IMR-90 (cell line): ENCODE data around the gene PHLDA2. TPM values are rescaled to one million over a fixed set of nuclear protein-coding genes. Genes with fewer than 3 reads are reported as not detected.

Source experiments
- ATAC-seq: fragments of 200-7000 bp; cut with Tn5 transposase; 2 replicates; pipeline ENCODE4 v1.9.1; 2020; ENCODE audit warnings: low read depth, mild to moderate bottlenecking, moderate library complexity
- BruUV-seq: library from RNA; stranded (reverse); fragments of 400-500 nt; replicated peaks from 2 replicates; lab custom pipeline; 2021; lab: Mats Ljungman, UMichigan
- CTCF ChIA-PET: fragments of 300-600 bp; formaldehyde crosslinking; extraction: SDS; loops from one replicate; lab custom pipeline; 2021; ENCODE audit warnings: antibody characterized with exemption; lab: Yijun Ruan, JAX
- POLR2A ChIA-PET: fragments of 300-600 bp; sonication (Branson Sonifier 250); formaldehyde crosslinking; loops from one replicate; lab custom pipeline; 2022; ENCODE audit warnings: antibody characterized with exemption; ENCODE audit not compliant: unreplicated experiment; lab: Charles Lee
- DNase-seq: peaks from one replicate; pipeline ENCODE4 v3.0.0; 2013
- H2AFZ ChIP-seq: replicated peaks from 2 replicates; pipeline ENCODE3; 2013; ENCODE audit warnings: low read length, mild to moderate bottlenecking; ENCODE audit not compliant: poor library complexity
- H2AK5ac ChIP-seq: 2 replicates; pipeline ENCODE4 v1.6.1; 2013; ENCODE audit warnings: low read depth, low read length, inconsistent platforms
- H2AK9ac ChIP-seq: replicated peaks from 2 replicates; pipeline ENCODE3; 2013; ENCODE audit warnings: mild to moderate bottlenecking, low read depth, low read length, moderate library complexity; ENCODE audit not compliant: poor library complexity
- H2BK120ac ChIP-seq: 2 replicates; pipeline ENCODE4 v1.6.1; 2013; ENCODE audit warnings: low read depth, low read length, inconsistent platforms
- H2BK15ac ChIP-seq: 3 replicates; pipeline ENCODE4 v1.6.1; 2013; ENCODE audit warnings: low read depth, low read length, inconsistent platforms
- H2BK20ac ChIP-seq: 2 replicates; pipeline ENCODE4 v1.6.1; 2013; ENCODE audit warnings: low read depth, mild to moderate bottlenecking, inconsistent platforms, low read length, moderate library complexity
- H2BK5ac ChIP-seq: 2 replicates; pipeline ENCODE4 v1.6.1; 2013; ENCODE audit warnings: mild to moderate bottlenecking, low read depth, low read length, inconsistent platforms; ENCODE audit not compliant: poor library complexity, severe bottlenecking
- H3K14ac ChIP-seq: replicated peaks from 2 replicates; pipeline ENCODE4 v1.6.1; 2013; ENCODE audit warnings: low read depth, low read length, inconsistent platforms
- H3K18ac ChIP-seq: 2 replicates; pipeline ENCODE4 v1.6.1; 2013; ENCODE audit warnings: low read depth, low read length, control low read depth
- H3K23ac ChIP-seq: 2 replicates; pipeline ENCODE4 v1.6.1; 2013; ENCODE audit warnings: low read depth, low read length, inconsistent platforms
- H3K27ac ChIP-seq: 2 replicates; pipeline ENCODE4 v1.5.1; 2013; ENCODE audit warnings: mild to moderate bottlenecking, control low read depth, low read length; ENCODE audit not compliant: insufficient read depth
- H3K27me3 ChIP-seq: 2 replicates; pipeline ENCODE4 v1.6.1; 2013; ENCODE audit warnings: low read length; ENCODE audit not compliant: control insufficient read depth, insufficient read depth
- H3K36me3 ChIP-seq: 2 replicates; pipeline ENCODE4 v1.6.1; 2013; ENCODE audit warnings: low read length, mixed read lengths; ENCODE audit not compliant: control insufficient read depth, insufficient read depth
- H3K4ac ChIP-seq: 2 replicates; pipeline ENCODE4 v1.6.1; 2013; ENCODE audit warnings: low read depth, low read length, inconsistent platforms
- H3K4me1 ChIP-seq: 2 replicates; pipeline ENCODE4 v1.6.1; 2013; ENCODE audit warnings: low read length, mixed read lengths; ENCODE audit not compliant: control insufficient read depth, insufficient read depth
- H3K4me2 ChIP-seq: 2 replicates; pipeline ENCODE4 v1.6.1; 2013; ENCODE audit warnings: low read depth, mild to moderate bottlenecking, control low read depth, low read length, moderate library complexity
- H3K4me3 ChIP-seq: 2 replicates; pipeline ENCODE4 v1.5.1; 2013; ENCODE audit warnings: low read depth, mild to moderate bottlenecking, control low read depth, low read length, moderate library complexity; ENCODE audit not compliant: insufficient read depth
- H3K56ac ChIP-seq: 2 replicates; pipeline ENCODE4 v1.6.1; 2013; ENCODE audit warnings: low read length, inconsistent platforms; ENCODE audit not compliant: insufficient read depth; ENCODE audit errors: extremely low read depth
- H3K79me1 ChIP-seq, 2 experiments: 2 replicates each; pipeline ENCODE4 v1.6.1; 2013; ENCODE audit warnings: low read length in 2 of 2, inconsistent platforms in 1 of 2, low read depth in 1 of 2
- H3K9ac ChIP-seq: 2 replicates; pipeline ENCODE4 v1.6.1; 2013; ENCODE audit warnings: low read depth, low read length, control low read depth
- H3K9me1 ChIP-seq: 2 replicates; pipeline ENCODE4 v1.6.1; 2013; ENCODE audit warnings: low read length, inconsistent platforms; ENCODE audit not compliant: insufficient read depth
- H3K9me3 ChIP-seq: 2 replicates; pipeline ENCODE4 v1.6.1; 2013; ENCODE audit warnings: low read length; ENCODE audit not compliant: control insufficient read depth, insufficient read depth
- H4K20me1 ChIP-seq: 2 replicates; pipeline ENCODE4 v1.6.1; 2013; ENCODE audit warnings: low read length, inconsistent platforms; ENCODE audit not compliant: insufficient read depth
- H4K5ac ChIP-seq: 2 replicates; pipeline ENCODE4 v1.6.1; 2013; ENCODE audit warnings: mild to moderate bottlenecking, low read depth, low read length, control low read depth
- H4K8ac ChIP-seq, 2 experiments: 2 replicates each; pipeline ENCODE4 v1.6.1; 2013; ENCODE audit warnings: low read depth in 2 of 2, low read length in 2 of 2, control low read depth in 1 of 2, inconsistent platforms in 1 of 2
- H4K91ac ChIP-seq: 2 replicates; pipeline ENCODE4 v1.6.1; 2013; ENCODE audit warnings: low read depth, low read length, inconsistent platforms; ENCODE audit not compliant: insufficient read depth
- BHLHE40 ChIP-seq: fragments of 150-350 bp; IDR thresholded peaks from 2 replicates; pipeline ENCODE4 v1.6.1; 2016; ENCODE audit warnings: mild to moderate bottlenecking, low read depth, low read length
- CEBPB ChIP-seq: IDR thresholded peaks from 2 replicates; pipeline ENCODE4 v1.6.1; 2012; ENCODE audit warnings: low read depth, low read length, improper control_type of control experiment
- CHD1 ChIP-seq: IDR thresholded peaks from 2 replicates; pipeline ENCODE4 v1.6.1; 2012; ENCODE audit warnings: low read depth, low read length, improper control_type of control experiment
- FOS ChIP-seq: fragments of 150-350 bp; IDR thresholded peaks from 2 replicates; pipeline ENCODE4 v1.6.1; 2016; ENCODE audit warnings: low read depth, low read length
- MAFK ChIP-seq: IDR thresholded peaks from 2 replicates; pipeline ENCODE4 v1.6.1; 2012; ENCODE audit warnings: low read depth, low read length, improper control_type of control experiment
- MAZ ChIP-seq: IDR thresholded peaks from 2 replicates; pipeline ENCODE4 v1.6.1; 2012; ENCODE audit warnings: low read depth, mild to moderate bottlenecking, low read length, improper control_type of control experiment, moderate library complexity, borderline replicate concordance
- MXI1 ChIP-seq: IDR thresholded peaks from 2 replicates; pipeline ENCODE4 v1.6.1; 2012; ENCODE audit warnings: low read depth, mild to moderate bottlenecking, low read length, moderate library complexity, borderline replicate concordance
- NFE2L2 ChIP-seq: fragments of 150-350 bp; IDR thresholded peaks from 2 replicates; pipeline ENCODE4 v1.6.1; 2016; ENCODE audit warnings: low read depth, mild to moderate bottlenecking, low read length
- POLR2A ChIP-seq: IDR thresholded peaks from 2 replicates; pipeline ENCODE4 v1.6.1; 2012; ENCODE audit warnings: mild to moderate bottlenecking, low read depth, low read length
- RAD21 ChIP-seq: IDR thresholded peaks from 2 replicates; pipeline ENCODE4 v1.6.1; 2012; ENCODE audit warnings: low read length, improper control_type of control experiment
- RCOR1 ChIP-seq: IDR thresholded peaks from 2 replicates; pipeline ENCODE4 v1.6.1; 2012; ENCODE audit warnings: mild to moderate bottlenecking, low read length, improper control_type of control experiment; ENCODE audit not compliant: insufficient replicate concordance
- RFX5 ChIP-seq: IDR thresholded peaks from 2 replicates; pipeline ENCODE4 v1.8.0; 2012; ENCODE audit warnings: low read depth, mild to moderate bottlenecking, low read length, moderate library complexity
- SMC3 ChIP-seq: fragments of 150-350 bp; IDR thresholded peaks from 2 replicates; pipeline ENCODE4 v1.6.1; 2016; ENCODE audit warnings: low read depth, mild to moderate bottlenecking, antibody characterized with exemption, low read length, moderate library complexity
- WGBS, 2 experiments: methylation state at CpG; one replicate each; pipeline versions ENCODE4 v1.1.5 to v1.1.7; 2013; ENCODE audit warnings: missing lambda C conversion rate in 2 of 2; ENCODE audit not compliant: insufficient read length in 1 of 2; ENCODE audit errors: extremely low coverage in 2 of 2; 5-methylcytosine and 5-hydroxymethylcytosine counted together
- dilution Hi-C: fragments of 300-500 bp; cut with HindIII; formaldehyde crosslinking; loops from one replicate; pipeline ENCODE4 v1.14.3; 2018; ENCODE audit warnings: low sequenced_read_pairs; ENCODE audit not compliant: unreplicated experiment
- in situ Hi-C: fragments of 300-500 bp; cut with MboI; formaldehyde crosslinking; loops from 3 replicates; pipeline ENCODE4 v1.14.3; 2019; ENCODE audit warnings: low sequenced_read_pairs, inconsistent platforms, mixed read lengths
- intact Hi-C: fragments of 100-400 bp; cut with micrococcal nuclease; formaldehyde crosslinking; loops from 2 replicates; pipeline ENCODE4 v1.10.0; 2022
- polyA plus RNA-seq, 3 experiments: library from polyadenylated mRNA; depleted of rRNA; stranded (reverse); fragments of >200 nt; gene quantifications; 2 replicates each; pipeline ENCODE4 v1.2.3, GENCODE V29; 2012; ENCODE audit warnings: low replicate concordance in 1 of 3
- total RNA-seq: library from RNA; depleted of rRNA; stranded (reverse); fragments of >200 nt; gene quantifications from 2 replicates; pipeline ENCODE4 v1.2.3, GENCODE V29; 2012
- TF ChIP-seq, protein P1 (sequence below): fragments of 150-350 bp; IDR thresholded peaks from 2 replicates; pipeline ENCODE4 v1.6.1; 2017; ENCODE audit warnings: mild to moderate bottlenecking, antibody characterized with exemption, low read length, low read depth
- TF ChIP-seq, protein P2 (sequence below): fragments of 150-350 bp; IDR thresholded peaks from 2 replicates; pipeline ENCODE4 v1.6.1; 2016; ENCODE audit warnings: low read depth, mild to moderate bottlenecking, low read length, moderate library complexity, borderline replicate concordance
- TF ChIP-seq, protein P3 (sequence below): conservative IDR thresholded peaks from 2 replicates; pipeline ENCODE4 v1.5.1; 2012; ENCODE audit warnings: mild to moderate bottlenecking, low read depth, low read length, improper control_type of control experiment

PHLDA2 gene
- total and polyA plus RNA-seq, 2 of the 4 experiments (the other 2 are of a cell fraction), result 3.8 to 89.0 TPM

DNA sequence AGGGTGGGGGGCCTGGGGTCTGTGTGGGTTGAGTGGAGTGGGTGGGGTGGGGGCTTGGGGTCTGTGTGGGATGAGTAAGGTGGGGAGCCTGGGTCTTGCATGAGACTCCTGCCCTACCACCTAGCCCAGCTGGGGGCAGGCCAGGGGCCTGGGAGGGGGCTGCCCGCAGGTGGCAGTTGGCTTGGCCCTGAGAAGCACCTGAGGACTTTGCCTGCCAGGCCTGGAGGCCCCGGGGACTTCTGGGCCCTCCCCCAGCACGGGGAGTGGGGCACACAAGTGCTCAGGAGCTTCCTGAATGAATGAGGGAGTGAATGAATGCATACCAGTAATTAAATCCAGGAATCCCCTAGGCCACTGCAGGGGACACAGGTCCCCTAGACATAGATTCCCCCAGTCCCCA lies 6.6 kb downstream of the PHLDA2 start:
- in situ Hi-C loops, result no loop called here
- Histone ChIP-seq H4K91ac (no peak overlapping the region), H3K4me2 (no peak overlapping the region), H3K79me1 (peaks cover 3 to 22% of the 10 kb centered on the region in 2 experiments; a peak in 3 of 4 replicates), H3K9ac (no peak overlapping the region), H4K8ac (no peak overlapping the region), H2BK20ac (no peak overlapping the region), H2BK120ac (no peak overlapping the region), H3K27me3 (no peaks in the 10 kb centered on the region), H2BK5ac (no peak overlapping the region), H2AFZ (no peak overlapping the region), H2AK5ac (no peak overlapping the region), H3K9me1 (peaks cover 12% of the 10 kb centered on the region), H3K27ac (no peak overlapping the region), H4K20me1 (peaks cover 13% of the 10 kb centered on the region), H3K23ac (no peak overlapping the region), H3K18ac (no peak overlapping the region), H3K4ac (no peak overlapping the region), H4K5ac (no peak overlapping the region), H3K36me3 (no peaks in the 10 kb centered on the region), H3K4me1 (peaks cover 2% of the 10 kb centered on the region), H2AK9ac (no peak overlapping the region), H3K14ac (no peak overlapping the region), H2BK15ac (no peak overlapping the region), H3K9me3 (no peaks in the 10 kb centered on the region), H3K4me3 (no peak overlapping the region), H3K56ac (no peak overlapping the region)
- TF ChIP-seq FOS (no peak), MAZ (no peak), POLR2A (no peak), MXI1 (no peak), BHLHE40 (no peak), RCOR1 (no peak), RAD21 (no peak), NFE2L2 (no peak), CHD1 (no peak), MAFK (no peak), SMC3 (no peak), CEBPB (no peak), RFX5 (no peak)
- TF ChIP-seq, protein P1, sequence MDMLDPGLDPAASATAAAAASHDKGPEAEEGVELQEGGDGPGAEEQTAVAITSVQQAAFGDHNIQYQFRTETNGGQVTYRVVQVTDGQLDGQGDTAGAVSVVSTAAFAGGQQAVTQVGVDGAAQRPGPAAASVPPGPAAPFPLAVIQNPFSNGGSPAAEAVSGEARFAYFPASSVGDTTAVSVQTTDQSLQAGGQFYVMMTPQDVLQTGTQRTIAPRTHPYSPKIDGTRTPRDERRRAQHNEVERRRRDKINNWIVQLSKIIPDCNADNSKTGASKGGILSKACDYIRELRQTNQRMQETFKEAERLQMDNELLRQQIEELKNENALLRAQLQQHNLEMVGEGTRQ, result no peak
- TF ChIP-seq, protein P2, sequence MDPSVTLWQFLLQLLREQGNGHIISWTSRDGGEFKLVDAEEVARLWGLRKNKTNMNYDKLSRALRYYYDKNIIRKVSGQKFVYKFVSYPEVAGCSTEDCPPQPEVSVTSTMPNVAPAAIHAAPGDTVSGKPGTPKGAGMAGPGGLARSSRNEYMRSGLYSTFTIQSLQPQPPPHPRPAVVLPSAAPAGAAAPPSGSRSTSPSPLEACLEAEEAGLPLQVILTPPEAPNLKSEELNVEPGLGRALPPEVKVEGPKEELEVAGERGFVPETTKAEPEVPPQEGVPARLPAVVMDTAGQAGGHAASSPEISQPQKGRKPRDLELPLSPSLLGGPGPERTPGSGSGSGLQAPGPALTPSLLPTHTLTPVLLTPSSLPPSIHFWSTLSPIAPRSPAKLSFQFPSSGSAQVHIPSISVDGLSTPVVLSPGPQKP, result no peak
- TF ChIP-seq, protein P3, sequence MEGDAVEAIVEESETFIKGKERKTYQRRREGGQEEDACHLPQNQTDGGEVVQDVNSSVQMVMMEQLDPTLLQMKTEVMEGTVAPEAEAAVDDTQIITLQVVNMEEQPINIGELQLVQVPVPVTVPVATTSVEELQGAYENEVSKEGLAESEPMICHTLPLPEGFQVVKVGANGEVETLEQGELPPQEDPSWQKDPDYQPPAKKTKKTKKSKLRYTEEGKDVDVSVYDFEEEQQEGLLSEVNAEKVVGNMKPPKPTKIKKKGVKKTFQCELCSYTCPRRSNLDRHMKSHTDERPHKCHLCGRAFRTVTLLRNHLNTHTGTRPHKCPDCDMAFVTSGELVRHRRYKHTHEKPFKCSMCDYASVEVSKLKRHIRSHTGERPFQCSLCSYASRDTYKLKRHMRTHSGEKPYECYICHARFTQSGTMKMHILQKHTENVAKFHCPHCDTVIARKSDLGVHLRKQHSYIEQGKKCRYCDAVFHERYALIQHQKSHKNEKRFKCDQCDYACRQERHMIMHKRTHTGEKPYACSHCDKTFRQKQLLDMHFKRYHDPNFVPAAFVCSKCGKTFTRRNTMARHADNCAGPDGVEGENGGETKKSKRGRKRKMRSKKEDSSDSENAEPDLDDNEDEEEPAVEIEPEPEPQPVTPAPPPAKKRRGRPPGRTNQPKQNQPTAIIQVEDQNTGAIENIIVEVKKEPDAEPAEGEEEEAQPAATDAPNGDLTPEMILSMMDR, result no peak
- BruUV-seq, result no TSS peak
- dilution Hi-C loops, result no loop called here
- no CpG with 5 or more reads among the region's 3 CpGs for WGBS, 2 experiments
- CTCF ChIA-PET, result no interaction called here
- POLR2A ChIA-PET, result no interaction called here
- no peak for ATAC-seq
- intact Hi-C loops, result no loop called here
- no peak for DNase-seq
